H9 (cell line): Measurements from ENCODE around the gene WFIKKN1. TPM values are rescaled to one million over a fixed set of nuclear protein-coding genes. Genes with fewer than 3 reads are reported as not detected.

Experiments
- DNase-seq: peaks from one replicate; pipeline ENCODE4 v3.0.0-alpha.2; 2017
- H2AFZ ChIP-seq: one replicate; pipeline ENCODE4 v1.6.1; 2013; ENCODE audit warnings: mild to moderate bottlenecking, low read length, control low read depth, moderate library complexity
- H2AK5ac ChIP-seq: 2 replicates; pipeline ENCODE4 v1.6.1; 2013; ENCODE audit warnings: low read length, control low read depth, mixed read lengths; ENCODE audit not compliant: insufficient read length
- H2BK120ac ChIP-seq: one replicate; pipeline ENCODE4 v1.6.1; 2013; ENCODE audit warnings: low read depth, mild to moderate bottlenecking, low read length, control low read depth, inconsistent platforms; ENCODE audit not compliant: poor library complexity, severe bottlenecking
- H2BK12ac ChIP-seq: 2 replicates; pipeline ENCODE4 v1.6.1; 2013; ENCODE audit warnings: low read length, control low read depth, mixed read lengths, low read depth; ENCODE audit not compliant: insufficient read length
- H2BK15ac ChIP-seq: 2 replicates; pipeline ENCODE4 v1.6.1; 2013; ENCODE audit warnings: low read depth, low read length, control low read depth
- H2BK20ac ChIP-seq: one replicate; pipeline ENCODE4 v1.6.1; 2013; ENCODE audit warnings: low read depth, mild to moderate bottlenecking, low read length, control low read depth, inconsistent platforms; ENCODE audit not compliant: poor library complexity, severe bottlenecking
- H2BK5ac ChIP-seq: 2 replicates; pipeline ENCODE4 v1.6.1; 2013; ENCODE audit warnings: low read length, control low read depth, mixed read lengths; ENCODE audit not compliant: insufficient read length
- H3K14ac ChIP-seq: 2 replicates; pipeline ENCODE4 v1.6.1; 2013; ENCODE audit warnings: low read length, control low read depth; ENCODE audit not compliant: insufficient read depth
- H3K18ac ChIP-seq: 2 replicates; pipeline ENCODE4 v1.6.1; 2013; ENCODE audit warnings: low read depth, mild to moderate bottlenecking, mixed read lengths, low read length, control low read depth; ENCODE audit not compliant: insufficient read length
- H3K23ac ChIP-seq: 2 replicates; pipeline ENCODE4 v1.6.1; 2013; ENCODE audit warnings: low read length, control low read depth, mixed read lengths, low read depth; ENCODE audit not compliant: insufficient read length
- H3K23me2 ChIP-seq: 2 replicates; pipeline ENCODE4 v1.6.1; 2013; ENCODE audit warnings: low read depth, mild to moderate bottlenecking, mixed read lengths, low read length, control low read depth; ENCODE audit not compliant: insufficient read length, poor library complexity, severe bottlenecking
- H3K27ac ChIP-seq: 2 replicates; pipeline ENCODE4 v1.5.1; 2013; ENCODE audit warnings: low read length, control low read depth, mixed read lengths, low read depth; ENCODE audit not compliant: insufficient read length
- H3K27me3 ChIP-seq: 2 replicates; pipeline ENCODE4 v1.6.1; 2013; ENCODE audit warnings: low read length, control low read depth, inconsistent platforms; ENCODE audit not compliant: insufficient read depth
- H3K4ac ChIP-seq: 2 replicates; pipeline ENCODE4 v1.6.1; 2013; ENCODE audit warnings: low read depth, mild to moderate bottlenecking, control low read depth, inconsistent platforms, low read length, moderate library complexity
- H3K4me1 ChIP-seq: 2 replicates; pipeline ENCODE4 v1.6.1; 2013; ENCODE audit warnings: low read length, control low read depth, inconsistent platforms; ENCODE audit not compliant: insufficient read depth
- H3K4me2 ChIP-seq: 2 replicates; pipeline ENCODE4 v1.6.1; 2013; ENCODE audit warnings: low read length, control low read depth, mixed read lengths; ENCODE audit not compliant: insufficient read length, insufficient read depth
- H3K56ac ChIP-seq: 2 replicates; pipeline ENCODE4 v1.6.1; 2013; ENCODE audit warnings: low read depth, mild to moderate bottlenecking, mixed read lengths, low read length, control low read depth; ENCODE audit not compliant: insufficient read length
- H3K79me1 ChIP-seq: 2 replicates; pipeline ENCODE4 v1.6.1; 2013; ENCODE audit warnings: low read depth, mild to moderate bottlenecking, moderate library complexity, low read length, control low read depth, inconsistent platforms; ENCODE audit not compliant: insufficient read depth, poor library complexity, severe bottlenecking
- H3K79me2 ChIP-seq: 2 replicates; pipeline ENCODE4 v1.6.1; 2013; ENCODE audit warnings: low read length, control low read depth, inconsistent platforms; ENCODE audit not compliant: insufficient read depth
- H3K9ac ChIP-seq: 2 replicates; pipeline ENCODE4 v1.6.1; 2013; ENCODE audit warnings: low read length, control low read depth, mixed read lengths; ENCODE audit not compliant: insufficient read length; ENCODE audit errors: extremely low read depth
- H3K9me3 ChIP-seq: one replicate; pipeline ENCODE4 v1.6.1; 2013; ENCODE audit warnings: low read depth, low read length, inconsistent platforms; ENCODE audit not compliant: control insufficient read depth
- H3T11ph ChIP-seq: one replicate; pipeline ENCODE4 v1.6.1; 2013; ENCODE audit warnings: mild to moderate bottlenecking, low read length, control low read depth, inconsistent platforms
- H4K20me1 ChIP-seq: one replicate; pipeline ENCODE4 v1.6.1; 2013; ENCODE audit not compliant: control insufficient read depth, insufficient read length, insufficient read depth
- H4K5ac ChIP-seq: 2 replicates; pipeline ENCODE4 v1.6.1; 2013; ENCODE audit warnings: low read depth, mild to moderate bottlenecking, mixed read lengths, low read length, control low read depth; ENCODE audit not compliant: insufficient read length
- H4K8ac ChIP-seq: replicated peaks from 2 replicates; pipeline ENCODE4 v1.6.1; 2013; ENCODE audit warnings: low read length, control low read depth, mixed read lengths, low read depth; ENCODE audit not compliant: insufficient read length
- H4K91ac ChIP-seq: 2 replicates; pipeline ENCODE4 v1.6.1; 2013; ENCODE audit warnings: low read depth, mild to moderate bottlenecking, moderate library complexity, mixed read lengths, low read length, control low read depth; ENCODE audit not compliant: insufficient read length
- H3K27ac Mint-ChIP-seq, 3 experiments: 2 replicates in 2 of 3; 3 replicates in 1 of 3; pipeline ENCODE4 v1.8.0; 2020 to 2021; ENCODE audit warnings: mixed read lengths in 3 of 3, mild to moderate bottlenecking in 1 of 3, moderate library complexity in 1 of 3
- H3K27me3 Mint-ChIP-seq: 2 replicates; pipeline ENCODE4 v1.8.0; 2021; ENCODE audit warnings: low read depth, mild to moderate bottlenecking, moderate library complexity, mixed read lengths
- H3K36me3 Mint-ChIP-seq, 3 experiments: 2 replicates in 2 of 3; 3 replicates in 1 of 3; pipeline ENCODE4 v1.8.0; 2020 to 2021; ENCODE audit warnings: low read depth in 3 of 3, mixed read lengths in 3 of 3; ENCODE audit not compliant: insufficient read depth in 1 of 3
- H3K4me1 Mint-ChIP-seq, 2 experiments: 2 replicates each; pipeline ENCODE4 v1.8.0; 2020; ENCODE audit warnings: mixed read lengths in 2 of 2
- H3K4me3 Mint-ChIP-seq, 2 experiments: 2 replicates in 1 of 2; 3 replicates in 1 of 2; pipeline ENCODE4 v1.8.0; 2020 to 2021; ENCODE audit warnings: mild to moderate bottlenecking in 2 of 2, mixed read lengths in 2 of 2, moderate library complexity in 1 of 2
- H3K9me3 Mint-ChIP-seq, 2 experiments: 2 replicates in 1 of 2; 3 replicates in 1 of 2; pipeline ENCODE4 v1.8.0; 2020; ENCODE audit warnings: mild to moderate bottlenecking in 2 of 2, mixed read lengths in 2 of 2, moderate library complexity in 1 of 2
- WGBS: extraction: QIAGEN DNeasy Blood & Tissue Kit; methylation state at CpG from one replicate; pipeline ENCODE4 v1.1.7; 2013; ENCODE audit warnings: missing lambda C conversion rate, low lambda C conversion rate, mixed read lengths; ENCODE audit not compliant: insufficient read length; ENCODE audit errors: extremely low coverage; 5-methylcytosine and 5-hydroxymethylcytosine counted together
- total RNA-seq: library from RNA; stranded (reverse); gene quantifications from 2 replicates; pipeline ENCODE4 v1.2.1, GENCODE V29; 2021
- TF ChIP-seq, protein P1 (sequence below): fragments of 200-600 bp; sonication (generic); conservative IDR thresholded peaks from 3 replicates; pipeline ENCODE4 v1.8.0; 2021; ENCODE audit warnings: antibody characterized with exemption, mild to moderate bottlenecking

The WFIKKN1 gene
- total RNA-seq, 1 experiment from 2014 or later = 8.3 TPM

DNA sequence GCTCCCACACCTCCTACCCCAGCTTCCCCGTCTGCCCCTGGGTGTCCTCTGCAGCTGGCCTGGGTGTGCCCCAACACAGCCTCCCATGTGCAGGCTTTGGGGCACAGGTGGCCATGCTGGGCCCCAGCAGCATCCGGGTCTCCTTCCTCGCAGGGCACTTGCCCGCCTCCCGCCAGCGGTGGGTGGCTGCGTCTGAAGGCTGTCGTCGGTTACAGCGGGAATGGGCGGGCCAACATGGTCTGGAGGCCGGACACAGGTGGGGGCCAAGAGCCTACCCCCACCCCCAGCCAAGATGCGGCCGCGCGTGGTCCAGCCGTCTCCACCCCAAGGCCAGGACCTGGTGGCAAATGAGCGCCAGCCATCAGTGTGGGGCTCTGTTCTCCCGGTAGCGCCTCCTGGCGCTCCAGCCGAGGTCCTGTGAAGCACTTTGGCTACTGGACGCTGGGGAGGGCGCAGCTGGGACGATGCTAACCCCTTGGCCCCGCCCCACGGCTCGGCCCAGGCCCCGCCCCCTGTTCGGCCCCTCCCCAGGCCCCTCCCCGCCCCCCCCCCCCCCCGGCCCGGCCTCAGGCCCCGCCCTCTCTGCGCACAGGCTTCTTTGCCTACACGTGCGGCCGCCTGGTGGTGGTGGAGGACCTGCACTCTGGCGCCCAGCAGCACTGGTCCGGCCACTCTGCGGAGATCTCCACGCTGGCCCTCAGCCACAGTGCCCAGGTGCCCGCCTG is 29.8 kb downstream of the WFIKKN1 start:
- Histone ChIP-seq H4K20me1 (no peaks in the 10 kb centered on the region), H2BK20ac (no peak overlapping the region), H3K18ac (peak overlapping the region; percentile 50), H2AK5ac (no peak overlapping the region), H3K4me1 (no peaks in the 10 kb centered on the region; the same call in 1 of the 2 replicates), H3K56ac (no peak overlapping the region), H3K9me3 (no peaks in the 10 kb centered on the region), H4K8ac (no peak overlapping the region), H3K79me1 (no peaks in the 10 kb centered on the region), H2BK5ac (no peak overlapping the region), H3K4me2 (no peak overlapping the region), H3K23me2 (no peaks in the 10 kb centered on the region), H3K79me2 (no peaks in the 10 kb centered on the region), H2BK120ac (no peak overlapping the region), H3K23ac (no peak overlapping the region), H4K91ac (no peak overlapping the region), H3K4ac (no peak overlapping the region), H4K5ac (no peak overlapping the region), H2BK15ac (no peak overlapping the region; the same call in 1 of the 2 replicates), H3K27ac (no peak overlapping the region), H3K9ac (no peak overlapping the region), H3T11ph (no peak overlapping the region), H3K27me3 (no peaks in the 10 kb centered on the region), H3K14ac (no peak overlapping the region), H2BK12ac (no peak overlapping the region), H2AFZ (no peak overlapping the region)
- peak; percentile 95 for DNase-seq
- Mint-ChIP-seq H3K4me3 (peak overlapping the region in 1 of 2 experiments; percentile 62; a peak in 1 of 5 replicates), H3K9me3 (no peaks in the 10 kb centered on the region), H3K27ac (no peak overlapping the region), H3K27me3 (no peaks in the 10 kb centered on the region), H3K4me1 (peaks cover 0 to 5% of the 10 kb centered on the region in 2 experiments; a peak in 2 of 4 replicates), H3K36me3 (peaks cover 2 to 13% (median 8%) of the 10 kb centered on the region in 3 experiments; a peak in 5 of 7 replicates)
- no CpG with 5 or more reads among the region's 43 CpGs for WGBS
- TF ChIP-seq, protein P1, sequence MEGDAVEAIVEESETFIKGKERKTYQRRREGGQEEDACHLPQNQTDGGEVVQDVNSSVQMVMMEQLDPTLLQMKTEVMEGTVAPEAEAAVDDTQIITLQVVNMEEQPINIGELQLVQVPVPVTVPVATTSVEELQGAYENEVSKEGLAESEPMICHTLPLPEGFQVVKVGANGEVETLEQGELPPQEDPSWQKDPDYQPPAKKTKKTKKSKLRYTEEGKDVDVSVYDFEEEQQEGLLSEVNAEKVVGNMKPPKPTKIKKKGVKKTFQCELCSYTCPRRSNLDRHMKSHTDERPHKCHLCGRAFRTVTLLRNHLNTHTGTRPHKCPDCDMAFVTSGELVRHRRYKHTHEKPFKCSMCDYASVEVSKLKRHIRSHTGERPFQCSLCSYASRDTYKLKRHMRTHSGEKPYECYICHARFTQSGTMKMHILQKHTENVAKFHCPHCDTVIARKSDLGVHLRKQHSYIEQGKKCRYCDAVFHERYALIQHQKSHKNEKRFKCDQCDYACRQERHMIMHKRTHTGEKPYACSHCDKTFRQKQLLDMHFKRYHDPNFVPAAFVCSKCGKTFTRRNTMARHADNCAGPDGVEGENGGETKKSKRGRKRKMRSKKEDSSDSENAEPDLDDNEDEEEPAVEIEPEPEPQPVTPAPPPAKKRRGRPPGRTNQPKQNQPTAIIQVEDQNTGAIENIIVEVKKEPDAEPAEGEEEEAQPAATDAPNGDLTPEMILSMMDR = peak; percentile 72
